ENCODE measurements around the gene C1GALT1.

DNA sequence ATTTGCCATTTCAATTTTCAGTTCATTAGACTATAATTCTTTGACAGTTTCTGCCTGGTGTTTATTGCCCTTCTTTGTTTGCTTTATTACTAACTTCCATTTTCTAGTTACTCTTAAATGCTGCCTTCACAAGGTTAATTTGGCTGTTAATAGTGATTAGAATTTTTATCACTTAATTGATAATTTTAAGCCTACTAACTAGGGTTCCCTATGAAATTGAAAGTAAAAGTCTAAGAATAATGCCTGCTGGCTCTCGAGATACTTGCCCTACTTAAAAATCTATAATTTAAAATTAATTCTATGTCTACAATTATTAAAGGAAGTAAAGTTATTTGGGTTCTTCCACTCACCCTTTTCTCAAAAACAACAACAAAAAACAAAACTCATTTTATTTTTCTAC is 65.3 kb downstream of the C1GALT1 start:
- TF ChIP-seq, protein P1, sequence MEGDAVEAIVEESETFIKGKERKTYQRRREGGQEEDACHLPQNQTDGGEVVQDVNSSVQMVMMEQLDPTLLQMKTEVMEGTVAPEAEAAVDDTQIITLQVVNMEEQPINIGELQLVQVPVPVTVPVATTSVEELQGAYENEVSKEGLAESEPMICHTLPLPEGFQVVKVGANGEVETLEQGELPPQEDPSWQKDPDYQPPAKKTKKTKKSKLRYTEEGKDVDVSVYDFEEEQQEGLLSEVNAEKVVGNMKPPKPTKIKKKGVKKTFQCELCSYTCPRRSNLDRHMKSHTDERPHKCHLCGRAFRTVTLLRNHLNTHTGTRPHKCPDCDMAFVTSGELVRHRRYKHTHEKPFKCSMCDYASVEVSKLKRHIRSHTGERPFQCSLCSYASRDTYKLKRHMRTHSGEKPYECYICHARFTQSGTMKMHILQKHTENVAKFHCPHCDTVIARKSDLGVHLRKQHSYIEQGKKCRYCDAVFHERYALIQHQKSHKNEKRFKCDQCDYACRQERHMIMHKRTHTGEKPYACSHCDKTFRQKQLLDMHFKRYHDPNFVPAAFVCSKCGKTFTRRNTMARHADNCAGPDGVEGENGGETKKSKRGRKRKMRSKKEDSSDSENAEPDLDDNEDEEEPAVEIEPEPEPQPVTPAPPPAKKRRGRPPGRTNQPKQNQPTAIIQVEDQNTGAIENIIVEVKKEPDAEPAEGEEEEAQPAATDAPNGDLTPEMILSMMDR (IDR thresholded peaks at IDR 0.05; ENCODE audit: borderline replicate concordance, extremely low read depth, low read length, poor library complexity, severe bottlenecking): no peak
- no peak for TF ChIP-seq EZH2 (IDR thresholded peaks at IDR 0.05; ENCODE audit: borderline replicate concordance, low read depth, low read length, severe bottlenecking)
